Activated naive CD8-positive, alpha-beta T cell (primary cell): ENCODE results near the gene RNPEPL1.
"Not testable (repeated sequence)": the region's sequence is repeated elsewhere in the genome, so short reads cannot be mapped to it uniquely, and the experiment has no call there.

Experiments used
- H3K27ac Mint-ChIP-seq: one replicate; pipeline ENCODE4 v1.8.0; 2021; ENCODE audit warnings: mixed read lengths
- H3K27me3 Mint-ChIP-seq: one replicate; pipeline ENCODE4 v1.8.0; 2021; ENCODE audit warnings: mixed read lengths
- H3K36me3 Mint-ChIP-seq: one replicate; pipeline ENCODE4 v1.8.0; 2021; ENCODE audit warnings: mixed read lengths
- H3K4me1 Mint-ChIP-seq: one replicate; pipeline ENCODE4 v1.8.0; 2021; ENCODE audit warnings: low read depth, mixed read lengths
- H3K4me3 Mint-ChIP-seq: one replicate; pipeline ENCODE4 v1.8.0; 2021; ENCODE audit warnings: mild to moderate bottlenecking, mixed read lengths
- H3K9me3 Mint-ChIP-seq: one replicate; pipeline ENCODE4 v1.8.0; 2021; ENCODE audit warnings: low read depth, mixed read lengths

The RNPEPL1 gene

GRCh38 chr2:240567872-240568677, at the start of gene RNPEPL1:
TSS of gene RNPEPL1 (plus strand) at chr2:240568484. CDS start at chr2:240568587, 103 bp downstream.
- peaks cover 5% of the 10 kb centered on the region for H3K36me3 Mint-ChIP-seq
- H3K9me3 Mint-ChIP-seq: no peaks in the 10 kb centered on the region
- no peaks in the 10 kb centered on the region for H3K27me3 Mint-ChIP-seq
- peak within 1 kb of the TSS; percentile 95 for H3K4me3 Mint-ChIP-seq
- peak within 1 kb of the TSS; percentile 95 for H3K27ac Mint-ChIP-seq
- H3K4me1 Mint-ChIP-seq: peaks cover 58% of the 10 kb centered on the region

- H3K27me3 Mint-ChIP-seq: no peaks in the 10 kb centered on the region
Measured at GRCh38 chr2:240518981-240519380, 49.3 kb upstream of the RNPEPL1 start.

GRCh38 chr2:240519396-240520129, 48.7 kb upstream of the RNPEPL1 start:
- Mint-ChIP-seq H3K27ac (no peak overlapping the region), H3K27me3 (no peaks in the 10 kb centered on the region), H3K36me3 (peaks cover 20% of the 10 kb centered on the region), H3K9me3 (no peaks in the 10 kb centered on the region), H3K4me1 (peaks cover 4% of the 10 kb centered on the region), H3K4me3 (no peak overlapping the region)

More at GRCh38 chr2:240518981-240519380, 49.3 kb upstream of the RNPEPL1 start:
- no peak overlapping the region for H3K27ac Mint-ChIP-seq
- H3K4me1 Mint-ChIP-seq: peaks cover 8% of the 10 kb centered on the region
- no peak overlapping the region for H3K4me3 Mint-ChIP-seq
- peaks cover 17% of the 10 kb centered on the region for H3K36me3 Mint-ChIP-seq
- H3K9me3 Mint-ChIP-seq: no peaks in the 10 kb centered on the region

- no peaks in the 10 kb centered on the region for H3K27me3 Mint-ChIP-seq
- H3K9me3 Mint-ChIP-seq: peaks cover 4% of the 10 kb centered on the region
- H3K27ac Mint-ChIP-seq: no peak overlapping the region
Measured at GRCh38 chr2:240520130-240520973, 47.9 kb upstream of the RNPEPL1 start.

GRCh38 chr2:240520974-240521350, 47.3 kb upstream of the RNPEPL1 start:
- Mint-ChIP-seq H3K36me3 (peaks cover 29% of the 10 kb centered on the region), H3K9me3 (peaks cover 4% of the 10 kb centered on the region), H3K4me1 (peaks cover 4% of the 10 kb centered on the region), H3K27me3 (no peaks in the 10 kb centered on the region), H3K27ac (no peak overlapping the region), H3K4me3 (no peak overlapping the region)

More at GRCh38 chr2:240520130-240520973, 47.9 kb upstream of the RNPEPL1 start:
- H3K36me3 Mint-ChIP-seq: peaks cover 25% of the 10 kb centered on the region
- no peak overlapping the region for H3K4me3 Mint-ChIP-seq
- peaks cover 4% of the 10 kb centered on the region for H3K4me1 Mint-ChIP-seq

- H3K36me3 Mint-ChIP-seq: peaks cover 34% of the 10 kb centered on the region
- not testable (repeated sequence) for H3K9me3 Mint-ChIP-seq, H3K4me3 Mint-ChIP-seq, H3K27ac Mint-ChIP-seq, H3K27me3 Mint-ChIP-seq, H3K4me1 Mint-ChIP-seq
Measured at GRCh38 chr2:240521885-240522284, 46.4 kb upstream of the RNPEPL1 start.

- Mint-ChIP-seq H3K27me3 (no peaks in the 10 kb centered on the region), H3K4me3 (no peak overlapping the region), H3K4me1 (peaks cover 5% of the 10 kb centered on the region), H3K36me3 (peaks cover 40% of the 10 kb centered on the region), H3K9me3 (peaks cover 9% of the 10 kb centered on the region), H3K27ac (no peak overlapping the region)
Measured at GRCh38 chr2:240522406-240522805, 45.9 kb upstream of the RNPEPL1 start.

- H3K27ac Mint-ChIP-seq: no peak overlapping the region
Measured at GRCh38 chr2:240523451-240524281, 44.6 kb upstream of the RNPEPL1 start.

GRCh38 chr2:240524963-240525718, 43.1 kb upstream of the RNPEPL1 start:
- H3K36me3 Mint-ChIP-seq: peaks cover 46% of the 10 kb centered on the region
- no peak overlapping the region for H3K4me3 Mint-ChIP-seq
- H3K27ac Mint-ChIP-seq: no peak overlapping the region
- no peaks in the 10 kb centered on the region for H3K27me3 Mint-ChIP-seq
- H3K4me1 Mint-ChIP-seq: peaks cover 5% of the 10 kb centered on the region
- H3K9me3 Mint-ChIP-seq: peaks cover 10% of the 10 kb centered on the region

More at GRCh38 chr2:240523451-240524281, 44.6 kb upstream of the RNPEPL1 start:
- Mint-ChIP-seq H3K27me3 (no peaks in the 10 kb centered on the region), H3K9me3 (peaks cover 10% of the 10 kb centered on the region), H3K4me1 (peaks cover 5% of the 10 kb centered on the region), H3K4me3 (no peak overlapping the region), H3K36me3 (peaks cover 40% of the 10 kb centered on the region)

- Mint-ChIP-seq H3K27me3 (no peaks in the 10 kb centered on the region), H3K27ac (no peak overlapping the region), H3K4me1 (peaks cover 2% of the 10 kb centered on the region), H3K4me3 (no peak overlapping the region), H3K36me3 (peaks cover 48% of the 10 kb centered on the region), H3K9me3 (peaks cover 10% of the 10 kb centered on the region)
Measured at GRCh38 chr2:240525802-240526201, 42.5 kb upstream of the RNPEPL1 start.

- Mint-ChIP-seq H3K36me3 (peaks cover 55% of the 10 kb centered on the region), H3K4me1 (peaks cover 2% of the 10 kb centered on the region), H3K27me3 (no peaks in the 10 kb centered on the region), H3K4me3 (no peak overlapping the region), H3K9me3 (peaks cover 15% of the 10 kb centered on the region), H3K27ac (no peak overlapping the region)
Measured at GRCh38 chr2:240526521-240526920, 41.8 kb upstream of the RNPEPL1 start.

- no peaks in the 10 kb centered on the region for H3K27me3 Mint-ChIP-seq
- H3K4me3 Mint-ChIP-seq: no peak overlapping the region
- peaks cover 59% of the 10 kb centered on the region for H3K36me3 Mint-ChIP-seq
- peaks cover 23% of the 10 kb centered on the region for H3K9me3 Mint-ChIP-seq
- H3K4me1 Mint-ChIP-seq: peaks cover 2% of the 10 kb centered on the region
- H3K27ac Mint-ChIP-seq: no peak overlapping the region
Measured at GRCh38 chr2:240527153-240527750, 41.0 kb upstream of the RNPEPL1 start.

GRCh38 chr2:240528406-240529040, 39.8 kb upstream of the RNPEPL1 start:
- no peak overlapping the region for H3K27ac Mint-ChIP-seq
- H3K4me3 Mint-ChIP-seq: no peak overlapping the region
- H3K27me3 Mint-ChIP-seq: no peaks in the 10 kb centered on the region
- H3K4me1 Mint-ChIP-seq: peaks cover 2% of the 10 kb centered on the region
- H3K9me3 Mint-ChIP-seq: peaks cover 25% of the 10 kb centered on the region
- H3K36me3 Mint-ChIP-seq: peaks cover 55% of the 10 kb centered on the region
